Effector CD8-positive, alpha-beta T cell (primary cell): Measurements from ENCODE around the gene OR4E2.
"Not testable (repeated sequence)": the region's sequence is repeated elsewhere in the genome, so short reads cannot be mapped to it uniquely, and the experiment has no call there.

Experiments
- DNase-seq: peaks from one replicate; lab custom pipeline; 2025; lab: John Stamatoyannopoulos, UW

Gene OR4E2

GRCh38 chr14:21697662-21698061, 44.0 kb downstream of the OR4E2 start:
- not testable (repeated sequence) for DNase-seq

DNA sequence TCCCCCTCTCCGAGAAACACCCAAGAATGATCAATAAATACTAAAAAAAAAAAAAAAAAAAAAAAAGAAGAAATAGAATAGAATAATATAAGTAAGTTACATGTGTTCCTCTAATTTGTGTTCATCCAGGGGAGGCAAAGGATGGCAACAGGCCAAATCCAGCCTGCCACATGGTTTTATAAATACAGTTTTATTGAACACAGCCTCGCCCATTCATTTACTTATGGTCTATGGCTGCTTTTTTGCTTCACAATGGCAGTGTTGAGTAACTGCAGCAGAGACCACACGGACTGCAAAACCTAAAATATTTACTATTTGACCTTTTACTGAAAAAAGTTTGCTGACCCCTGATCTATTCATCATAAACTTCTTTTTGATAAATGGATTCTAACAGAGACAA, 44.9 kb downstream of the OR4E2 start:
- not testable (repeated sequence) for DNase-seq

GRCh38 chr14:21699551-21699950, 45.9 kb downstream of the OR4E2 start:
- no peak for DNase-seq

DNA sequence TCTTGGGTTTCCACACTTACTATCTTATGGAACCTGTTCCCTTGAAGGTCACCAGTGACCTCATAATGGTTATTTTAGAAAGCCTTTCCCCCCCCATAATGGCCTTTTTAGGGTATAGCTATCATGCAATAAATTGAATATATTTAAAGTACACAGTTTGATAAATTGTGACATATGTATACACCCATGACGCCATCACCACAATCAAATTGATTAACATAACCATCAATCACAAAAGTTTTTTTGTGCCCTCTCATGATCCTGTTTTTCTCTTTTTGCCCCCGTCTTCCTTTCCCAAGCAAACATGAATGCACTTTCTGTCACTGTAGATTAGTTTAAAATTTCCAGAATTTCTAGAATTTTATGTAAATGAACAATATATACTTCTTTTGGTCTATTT, 48.7 kb downstream of the OR4E2 start:
- no peak for DNase-seq

DNA sequence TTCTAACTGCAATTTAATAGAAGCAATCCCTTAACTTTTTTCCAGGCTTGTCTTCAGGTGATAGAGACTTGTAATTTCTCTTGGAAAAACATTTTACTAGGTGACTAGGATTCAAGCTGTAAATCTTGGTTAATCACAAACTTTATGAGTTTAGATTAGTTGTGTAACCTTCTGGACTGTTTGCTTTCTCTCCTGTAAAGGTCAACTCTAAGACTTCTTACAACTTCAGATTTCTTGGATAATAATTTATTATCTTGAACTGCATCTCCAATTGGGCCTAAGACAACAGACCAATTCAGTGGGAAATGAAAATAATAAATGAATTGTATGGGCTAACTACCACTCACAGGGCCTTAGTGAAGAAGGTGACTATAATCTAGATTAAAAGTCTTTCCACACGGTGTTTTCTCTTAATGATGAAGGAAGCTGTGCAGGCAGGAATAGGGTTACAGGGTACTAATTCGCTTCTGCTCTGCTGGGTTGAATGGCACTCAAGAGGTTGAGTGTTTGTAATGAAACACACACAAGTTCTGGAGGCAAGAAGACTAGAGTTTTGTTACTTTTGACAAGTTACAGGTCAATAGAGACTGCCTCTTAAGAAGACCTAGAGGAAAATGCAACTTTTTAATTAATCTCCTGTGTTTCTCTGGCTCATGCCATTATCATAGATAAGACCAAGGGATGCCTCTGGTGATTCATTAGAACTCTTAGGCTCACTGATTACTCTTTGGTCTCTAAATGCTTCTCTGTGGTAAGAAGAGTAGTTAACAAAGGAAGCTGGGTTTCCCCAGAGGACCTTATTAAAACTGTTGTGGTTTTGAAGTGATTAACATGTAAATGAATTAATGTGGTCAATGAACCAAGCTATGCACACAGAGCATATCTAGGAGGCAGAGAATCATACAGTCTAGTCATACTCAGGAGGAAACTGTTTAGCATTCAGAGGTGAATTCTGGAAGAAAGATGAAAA, 50.0 kb downstream of the OR4E2 start:
- no peak for DNase-seq

- no peak for DNase-seq
These were observed 50.7 kb downstream of the OR4E2 start for GRCh38 chr14:21704338-21704737.

DNA sequence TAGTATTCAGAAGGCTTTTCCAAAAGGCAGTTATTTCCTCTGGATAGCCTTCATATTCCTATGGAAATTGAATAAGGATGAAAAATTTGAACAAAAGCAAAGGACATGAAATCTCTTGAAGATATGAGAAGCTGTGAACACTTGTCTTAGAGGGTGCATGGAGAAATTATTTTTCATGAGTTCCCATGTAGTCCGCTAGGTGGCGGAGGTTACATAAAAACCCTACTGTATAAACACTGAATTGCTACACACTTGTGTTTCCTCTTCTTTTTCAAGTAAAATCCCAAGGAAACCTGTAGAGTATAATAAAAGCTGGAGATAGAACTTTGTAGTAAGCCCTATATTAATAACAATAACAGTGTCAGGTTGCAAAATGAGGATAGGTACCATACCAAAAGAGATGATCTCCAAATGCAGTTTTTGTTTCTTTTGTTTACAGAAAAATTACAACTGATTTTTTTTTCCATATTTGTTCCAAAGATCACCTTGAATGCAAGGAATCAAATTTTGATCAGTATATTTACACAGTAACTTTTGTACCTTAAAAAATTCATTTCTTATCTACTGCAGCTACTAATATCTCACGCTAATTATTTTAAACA, 57.8 kb downstream of the OR4E2 start:
- DNase-seq: no peak

DNA sequence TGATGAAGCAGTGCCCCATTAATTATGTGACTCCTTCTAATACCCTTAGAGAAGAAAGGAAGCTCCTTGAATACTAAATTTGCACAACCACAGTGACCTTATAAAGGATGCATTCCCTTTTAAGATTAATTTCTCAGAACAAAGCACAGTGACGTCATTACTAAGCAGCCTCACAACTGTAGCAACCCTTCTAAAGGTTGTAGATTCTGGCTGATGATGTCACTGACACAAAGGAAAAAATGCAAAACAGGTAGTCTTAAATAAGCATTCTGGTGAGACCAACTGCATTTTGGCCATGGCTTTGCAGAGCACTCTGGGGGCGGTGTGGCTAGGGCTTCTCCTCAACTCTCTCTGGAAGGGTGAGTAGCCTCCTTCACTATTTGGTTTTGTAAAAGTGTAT, 58.4 kb downstream of the OR4E2 start:
- no peak for DNase-seq

DNA sequence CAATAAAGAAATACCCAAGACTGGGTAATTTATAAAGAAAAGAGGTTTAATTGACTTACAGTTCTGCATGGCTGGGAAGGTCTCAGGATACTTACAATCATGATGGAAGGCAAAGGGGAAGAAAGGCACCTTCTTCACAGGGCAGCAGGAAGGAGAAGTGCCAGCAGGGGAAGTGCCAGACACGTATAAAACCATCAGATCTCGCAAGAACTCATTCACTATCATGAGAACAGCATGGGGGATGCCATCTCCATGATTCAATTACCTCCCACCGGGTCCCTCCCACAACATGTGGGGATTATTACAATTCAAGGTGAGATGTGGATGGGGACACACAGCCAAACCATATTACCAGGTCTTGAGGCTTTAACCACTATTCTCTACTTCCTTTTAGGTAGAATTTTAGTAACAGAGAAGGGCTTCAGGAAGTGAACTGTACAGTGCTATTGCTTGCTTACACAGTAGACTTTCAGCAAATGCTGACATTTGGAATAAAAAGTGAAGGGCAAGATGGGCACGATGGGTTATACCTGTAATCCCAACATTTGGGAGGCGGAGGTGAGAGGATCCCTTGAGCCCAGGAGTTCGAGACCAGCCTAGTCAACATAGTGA, 60.8 kb downstream of the OR4E2 start:
- DNase-seq: no peak
